Stimulated activated CD8-positive, alpha-beta memory T cell treated with anti-CD3 and anti-CD28 coated beads, Interleukin-7, amount 100 ng/mL, for 48 hours (primary cell): Measurements from ENCODE around the gene ARFGAP2.
"Not testable (repeated sequence)": the region's sequence is repeated elsewhere in the genome, so short reads cannot be mapped to it uniquely, and the experiment has no call there.

ENCODE experiments used
- DNase-seq, 2 donors: peaks; one replicate each; pipeline ENCODE4 v3.0.0-alpha.2; 2020; ENCODE audit warnings: low read depth in 1 of 2; ENCODE audit errors: extremely low read depth in 1 of 2

Gene ARFGAP2

GRCh38 chr11:47176328-47177228 lies at the start of gene ARFGAP2:
ARFGAP2 (minus strand) TSS chr11:47176879; CDS start chr11:47176853, 26 bp downstream.
- DNase-seq, result peak; percentile 92 to 97

- DNase-seq, result no peak
Observed at GRCh38 chr11:47225552-47226400, 49.1 kb upstream of the ARFGAP2 start.

- no peak for DNase-seq
Observed at GRCh38 chr11:47222696-47223095, 46.0 kb upstream of the ARFGAP2 start.

- DNase-seq, result no peak
Observed at GRCh38 chr11:47220401-47220821, 43.7 kb upstream of the ARFGAP2 start.

- peak; percentile 46 to 74 for DNase-seq
Observed at GRCh38 chr11:47216121-47216798, 39.6 kb upstream of the ARFGAP2 start.

- no peak for DNase-seq
Observed at GRCh38 chr11:47215366-47215910, 38.8 kb upstream of the ARFGAP2 start.

GRCh38 chr11:47213950-47214565 lies 37.4 kb upstream of the ARFGAP2 start:
- DNase-seq, result peak; percentile 61 to 86

- no peak for DNase-seq
Observed at GRCh38 chr11:47212938-47213337, 36.3 kb upstream of the ARFGAP2 start.

- DNase-seq, result no peak
Observed at GRCh38 chr11:47208628-47209027, 31.9 kb upstream of the ARFGAP2 start.

- not testable (repeated sequence) for DNase-seq
Observed at GRCh38 chr11:47208008-47208552, 31.4 kb upstream of the ARFGAP2 start.

- DNase-seq, result no peak
Observed at GRCh38 chr11:47207459-47207858, 30.8 kb upstream of the ARFGAP2 start.

GRCh38 chr11:47206577-47206976 lies 29.9 kb upstream of the ARFGAP2 start:
- not testable (repeated sequence) for DNase-seq

- no peak for DNase-seq
Observed at GRCh38 chr11:47204637-47204989, 27.9 kb upstream of the ARFGAP2 start.

- DNase-seq, result no peak
Observed at GRCh38 chr11:47202576-47202975, 25.9 kb upstream of the ARFGAP2 start.

GRCh38 chr11:47201015-47201414 lies 24.3 kb upstream of the ARFGAP2 start:
- no peak for DNase-seq

- DNase-seq, result not testable (repeated sequence)
Observed at GRCh38 chr11:47198161-47198560, 21.5 kb upstream of the ARFGAP2 start.

- DNase-seq, result no peak
Observed at GRCh38 chr11:47192111-47192510, 15.4 kb upstream of the ARFGAP2 start.

- DNase-seq, result not testable (repeated sequence)
Observed at GRCh38 chr11:47191137-47191536, 14.5 kb upstream of the ARFGAP2 start.

- no peak for DNase-seq
Observed at GRCh38 chr11:47189100-47189834, 12.6 kb upstream of the ARFGAP2 start.
